SKM-1 (cell line): ENCODE results near the gene FAAH2.
"Not testable (repeated sequence)": the region's sequence is repeated elsewhere in the genome, so short reads cannot be mapped to it uniquely, and the experiment has no call there.

Experiments used
- DNase-seq: peaks from one replicate; lab custom pipeline; 2025; ENCODE audit not compliant: unreplicated experiment; lab: John Stamatoyannopoulos, UW

Gene FAAH2

DNA sequence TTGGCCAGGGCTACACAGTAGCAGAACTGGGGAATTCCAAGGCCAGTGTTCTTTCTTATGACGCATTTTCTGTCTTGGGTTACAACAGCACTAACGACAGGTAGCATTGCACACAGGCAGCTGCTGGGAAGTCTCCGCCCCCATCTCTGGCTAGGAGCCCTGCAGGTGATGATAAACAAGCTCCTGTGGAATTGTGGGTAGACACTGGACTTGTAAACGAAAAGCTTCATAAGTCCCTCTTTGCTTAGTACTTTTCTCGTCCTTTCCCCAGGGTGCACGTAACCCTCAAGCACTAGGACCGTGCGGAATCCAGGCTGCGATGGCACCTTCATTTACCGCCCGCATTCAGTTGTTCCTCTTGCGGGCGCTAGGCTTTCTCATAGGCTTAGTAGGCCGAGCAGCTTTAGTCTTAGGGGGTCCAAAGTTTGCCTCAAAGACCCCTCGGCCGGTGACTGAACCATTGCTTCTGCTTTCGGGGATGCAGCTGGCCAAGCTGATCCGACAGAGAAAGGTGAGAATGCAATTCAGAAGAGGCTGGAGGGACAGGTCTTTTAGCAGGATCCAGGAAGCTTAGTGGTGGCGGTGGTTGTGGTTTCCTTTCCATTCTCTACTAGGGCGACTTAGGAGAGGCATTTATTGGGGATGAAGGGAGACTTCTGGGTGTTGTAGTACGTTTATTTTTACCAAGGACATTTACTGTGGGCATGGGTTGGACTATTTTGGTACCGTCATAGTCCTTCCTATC, at the start of gene FAAH2:
Gene FAAH2, plus strand, starts transcription at position 200 of the 745 bp plus-strand sequence. Its CDS starts 120 bp downstream, at position 320.
- DNase-seq = no peak

GRCh38 chrX:57241967-57242366, 44.5 kb upstream of the FAAH2 start:
- DNase-seq = no peak

GRCh38 chrX:57251965-57252364, 34.5 kb upstream of the FAAH2 start:
- no peak for DNase-seq

GRCh38 chrX:57265126-57265525, 21.4 kb upstream of the FAAH2 start:
- no peak for DNase-seq

DNA sequence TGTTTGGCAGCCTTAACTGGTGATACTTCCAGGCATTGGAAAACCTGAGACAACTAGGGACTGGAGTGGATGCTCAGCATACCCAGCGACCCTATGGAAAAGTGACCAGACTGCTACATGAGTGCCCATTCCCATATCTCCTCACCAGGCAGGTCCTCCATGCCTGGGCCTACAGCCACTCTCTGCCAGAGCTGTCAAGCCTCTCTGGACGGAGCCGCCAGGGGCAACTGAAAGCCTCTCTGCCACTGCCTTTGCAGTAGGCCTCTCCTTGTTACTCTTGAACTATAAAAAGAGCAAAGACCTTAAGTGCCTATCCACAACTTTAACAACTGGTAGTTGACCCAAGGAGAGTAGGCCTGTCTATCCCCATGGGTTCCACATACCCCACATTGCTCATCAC, 20.2 kb upstream of the FAAH2 start:
- DNase-seq = no peak

DNA sequence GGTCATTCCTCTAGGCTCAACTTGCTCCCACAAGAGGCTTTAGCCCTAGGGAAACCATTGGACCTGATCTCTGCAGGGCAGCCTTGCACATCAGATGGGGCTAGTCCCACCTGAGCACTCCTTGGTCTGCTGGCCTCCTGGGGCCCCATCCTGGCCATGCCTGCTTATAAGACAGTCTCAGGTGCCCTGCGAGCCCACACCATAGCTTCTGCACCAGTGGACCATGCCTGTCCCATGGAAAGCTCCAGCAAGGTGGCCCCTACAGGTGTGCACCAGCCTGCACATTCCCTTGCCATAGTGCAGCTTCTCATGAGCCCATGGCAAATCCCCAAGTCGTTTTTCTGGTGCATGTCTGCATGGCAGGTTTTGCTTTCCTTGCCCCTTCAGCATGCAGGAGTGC, 19.6 kb upstream of the FAAH2 start:
- DNase-seq = no peak

- no peak for DNase-seq
Observed at GRCh38 chrX:57267308-57267707, 19.2 kb upstream of the FAAH2 start.

- no peak for DNase-seq
Observed at GRCh38 chrX:57270980-57271379, 15.5 kb upstream of the FAAH2 start.

GRCh38 chrX:57282568-57282967, 3.9 kb upstream of the FAAH2 start:
- DNase-seq = no peak

- no peak for DNase-seq
Observed at GRCh38 chrX:57285001-57285400, 1.5 kb upstream of the FAAH2 start.

- DNase-seq = no peak
Observed at GRCh38 chrX:57289089-57289488, 2.6 kb downstream of the FAAH2 start.

DNA sequence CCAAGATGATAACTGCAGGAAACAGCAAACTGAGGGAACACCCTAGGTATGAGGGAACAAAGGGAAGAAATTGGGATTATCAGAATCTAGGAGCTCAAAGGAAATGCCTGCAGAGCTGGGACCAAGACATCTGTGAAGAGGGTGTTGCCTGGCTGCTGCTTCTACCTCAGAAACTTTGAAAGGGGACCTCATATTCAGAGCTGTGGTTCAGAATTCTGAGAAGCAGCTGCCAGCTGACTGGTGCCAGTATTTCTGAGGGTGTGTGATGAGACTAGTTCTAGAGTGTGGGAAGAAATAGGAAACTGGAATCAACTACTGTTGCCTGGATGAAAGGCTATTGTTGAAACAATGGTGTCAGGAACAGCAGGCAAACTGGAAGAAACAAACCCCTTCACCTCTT, 8.5 kb downstream of the FAAH2 start:
- DNase-seq = no peak

DNA sequence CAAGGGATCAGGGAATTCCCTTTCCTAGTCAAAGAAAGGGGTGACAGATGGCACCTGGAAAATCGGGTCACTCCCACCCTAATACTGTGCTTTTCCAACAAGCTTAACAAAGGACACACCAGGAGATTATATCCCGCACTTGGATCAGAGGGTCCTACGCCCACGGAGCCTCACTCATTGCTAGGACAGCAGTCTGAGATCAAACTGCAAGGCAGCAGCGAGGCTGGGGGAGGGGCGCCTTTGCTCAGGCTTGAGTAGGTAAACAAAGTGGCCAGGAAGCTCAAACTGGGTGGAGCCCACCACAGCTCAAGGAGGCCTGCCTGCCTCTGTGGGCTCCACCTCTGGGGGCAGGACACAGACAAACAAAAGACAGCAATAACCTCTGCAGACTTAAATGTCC, 9.2 kb downstream of the FAAH2 start:
- not testable (repeated sequence) for DNase-seq

DNA sequence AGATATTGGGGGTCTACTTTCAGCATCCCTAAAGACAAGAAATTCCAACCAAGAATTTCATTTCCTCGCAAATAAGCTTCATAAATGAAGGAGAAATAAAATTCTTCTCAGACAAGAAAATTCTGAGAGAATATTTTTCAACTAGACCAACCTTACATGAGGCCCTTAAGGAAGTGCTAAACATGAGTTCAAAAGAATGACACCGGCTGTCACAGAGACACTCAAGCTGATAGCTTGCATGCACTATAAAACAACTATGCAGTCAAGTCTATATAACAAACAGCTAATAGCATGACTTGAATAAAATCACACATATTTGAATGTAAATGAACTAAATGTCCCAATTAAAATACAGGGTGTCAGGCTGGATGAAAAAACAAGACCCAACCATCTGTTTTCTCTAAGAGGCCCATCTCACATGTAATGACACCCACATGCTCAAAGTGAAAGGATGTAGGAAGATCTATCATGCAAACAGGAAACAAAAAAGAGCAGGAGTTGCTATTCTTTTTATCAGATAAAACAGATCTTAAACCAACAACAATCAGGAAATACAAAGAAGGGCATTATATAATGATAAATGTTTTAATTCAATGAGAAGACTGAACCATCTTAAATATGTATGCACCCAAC, 27.2 kb downstream of the FAAH2 start:
- DNase-seq = no peak

- DNase-seq = no peak
Observed at GRCh38 chrX:57329008-57329407, 42.5 kb downstream of the FAAH2 start.

DNA sequence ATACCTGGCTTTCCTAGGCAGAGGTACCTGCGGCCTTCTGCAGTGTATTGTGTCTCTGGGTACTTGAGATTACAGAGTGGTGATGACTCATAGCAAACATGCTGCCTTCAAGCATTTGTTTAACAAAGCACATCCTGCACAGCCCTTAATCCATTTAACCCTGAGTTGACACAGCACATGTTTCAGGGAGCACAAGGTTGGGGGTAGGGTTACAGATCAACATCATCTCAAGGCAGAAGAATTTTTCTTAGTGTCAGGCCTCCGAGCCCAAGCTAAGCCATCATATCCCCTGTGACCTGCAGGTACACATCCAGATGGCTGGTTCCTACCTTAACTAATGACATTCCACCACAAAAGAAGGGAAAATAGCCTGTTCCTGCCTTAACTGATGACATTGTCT, 49.3 kb downstream of the FAAH2 start:
- DNase-seq = not testable (repeated sequence)

GRCh38 chrX:57353472-57354132, 67.1 kb downstream of the FAAH2 start:
- no peak for DNase-seq

GRCh38 chrX:57364145-57364544, 77.6 kb downstream of the FAAH2 start:
- no peak for DNase-seq

DNA sequence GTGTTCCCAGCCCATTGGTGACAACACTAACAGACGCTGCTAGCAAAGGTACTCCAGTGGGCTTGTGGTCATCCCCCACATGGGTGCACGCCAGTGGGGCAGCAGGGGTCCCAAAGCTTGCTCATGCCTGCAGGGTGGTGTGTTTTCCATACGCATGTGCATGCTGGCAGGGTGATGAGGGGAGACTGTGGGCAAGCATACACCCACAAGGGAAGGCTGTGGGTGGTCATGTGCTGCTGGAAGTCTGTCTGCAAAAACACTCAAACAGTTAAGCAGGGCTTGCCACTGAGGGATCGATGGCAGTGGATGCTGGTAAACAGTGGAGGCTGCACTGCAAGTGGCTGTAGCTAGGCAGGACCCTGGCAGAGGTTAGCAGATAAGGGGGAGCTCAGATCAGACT, 79.9 kb downstream of the FAAH2 start:
- DNase-seq = no peak

DNA sequence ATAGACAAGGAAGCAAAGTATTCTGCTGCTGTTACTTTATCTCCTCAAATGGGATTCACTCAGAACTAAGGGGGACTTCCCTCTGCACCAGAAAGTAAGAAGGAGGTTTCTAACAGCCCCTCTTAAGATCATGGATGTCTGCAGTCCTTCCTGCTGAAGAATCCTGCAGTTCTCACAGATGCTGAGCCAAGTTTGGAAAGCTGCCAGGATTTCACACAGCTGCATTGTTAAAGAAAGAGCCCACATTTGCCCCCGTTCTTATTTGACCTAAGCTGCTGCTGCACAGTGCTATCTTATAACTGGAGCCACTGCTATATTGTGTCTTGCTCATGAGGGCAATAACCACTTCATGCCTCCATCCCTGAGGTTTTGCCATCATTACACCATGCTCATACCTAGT, 81.1 kb downstream of the FAAH2 start:
- no peak for DNase-seq

DNA sequence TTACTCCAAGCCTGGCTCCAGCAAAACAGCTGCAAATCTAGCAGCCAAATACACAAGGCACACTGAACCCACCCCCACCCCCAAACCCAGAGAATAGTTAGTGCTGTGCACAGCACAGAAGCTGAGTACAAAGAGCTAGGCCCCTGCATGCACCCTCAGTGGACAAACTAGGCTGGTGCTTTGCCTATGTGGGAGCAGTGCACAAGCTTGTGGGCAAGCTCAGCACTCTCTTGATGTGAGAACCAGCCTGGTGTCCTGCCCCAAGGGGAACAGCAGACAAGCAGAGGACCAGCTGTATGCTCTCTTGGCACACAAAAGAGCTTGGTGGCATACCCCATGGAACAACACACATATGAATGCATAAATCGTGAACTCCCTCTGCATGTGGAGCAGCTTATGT, 81.7 kb downstream of the FAAH2 start:
- no peak for DNase-seq

DNA sequence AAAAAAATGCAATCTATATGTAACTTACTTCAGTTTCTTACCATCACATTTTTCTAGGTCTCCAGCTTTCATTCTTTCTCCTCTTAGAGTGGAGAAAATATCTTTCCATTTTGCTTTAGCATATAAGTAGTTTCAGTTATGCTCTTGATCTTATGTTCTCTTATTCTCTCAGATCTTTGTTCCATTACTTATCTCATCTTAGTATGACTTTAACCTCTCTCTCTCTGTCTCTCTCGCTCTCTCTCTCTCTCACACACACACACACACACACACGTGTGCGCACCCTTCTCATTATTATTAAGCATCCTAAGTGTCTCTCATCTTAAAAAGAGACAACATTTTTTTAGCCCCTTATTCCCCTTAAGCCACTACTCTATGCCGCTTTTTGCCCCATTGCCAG, 92.8 kb downstream of the FAAH2 start:
- DNase-seq = no peak
